KOPT-K1 (cell line): ENCODE data around the gene TPK1.
"Not testable (repeated sequence)": the region's sequence is repeated elsewhere in the genome, so short reads cannot be mapped to it uniquely, and the experiment has no call there.

Experiments used
- H3K27ac ChIP-seq: fragments of 200-600 bp; sonication (generic); 2 replicates; pipeline ENCODE4 v1.5.1; 2016; ENCODE audit warnings: antibody characterized with exemption, mild to moderate bottlenecking, low read depth, low read length; ENCODE audit not compliant: poor library complexity, severe bottlenecking
- H3K36me3 ChIP-seq: fragments of 200-600 bp; sonication (generic); 2 replicates; pipeline ENCODE4 v1.5.1; 2017; ENCODE audit warnings: antibody characterized with exemption, mild to moderate bottlenecking, low read length, moderate library complexity; ENCODE audit not compliant: insufficient read depth
- H3K9me3 ChIP-seq: fragments of 200-600 bp; sonication (generic); 2 replicates; pipeline ENCODE4 v1.5.1; 2017; ENCODE audit warnings: antibody characterized with exemption, low read length, mild to moderate bottlenecking; ENCODE audit not compliant: insufficient read depth, poor library complexity, severe bottlenecking

The TPK1 gene

GRCh38 chr7:144468990-144469732 lies 366.7 kb downstream of the TPK1 start:
- Histone ChIP-seq H3K9me3 (no peaks in the 10 kb centered on the region), H3K27ac (no peak overlapping the region), H3K36me3 (no peaks in the 10 kb centered on the region)

DNA sequence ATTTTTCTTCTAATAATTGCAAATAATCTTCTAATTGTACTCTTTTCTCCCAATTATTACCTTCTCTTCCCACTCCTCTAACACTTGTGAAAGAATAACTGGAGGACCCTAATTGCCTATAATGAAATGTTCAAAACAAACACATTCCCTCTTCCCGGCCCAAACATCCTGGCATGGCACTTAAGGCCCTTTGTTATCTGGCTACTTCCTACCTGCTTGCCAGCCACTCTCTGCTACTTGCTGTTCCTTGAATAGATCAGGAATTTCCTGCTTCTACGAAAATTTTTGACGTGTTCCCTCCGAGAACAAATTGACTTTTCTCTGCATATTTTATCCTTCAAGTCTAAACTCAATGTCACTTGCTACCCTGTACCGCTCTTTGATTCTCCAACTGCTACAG lies 376.2 kb downstream of the TPK1 start:
- no peaks in the 10 kb centered on the region for H3K36me3 ChIP-seq
- H3K9me3 ChIP-seq, result no peaks in the 10 kb centered on the region

GRCh38 chr7:144455040-144455404 lies 380.8 kb downstream of the TPK1 start:
- no peak overlapping the region for H3K27ac ChIP-seq
- no peaks in the 10 kb centered on the region for H3K9me3 ChIP-seq
- no peaks in the 10 kb centered on the region for H3K36me3 ChIP-seq

More for the DNA sequence above, 376.2 kb downstream of the TPK1 start:
- H3K27ac ChIP-seq, result no peak overlapping the region

DNA sequence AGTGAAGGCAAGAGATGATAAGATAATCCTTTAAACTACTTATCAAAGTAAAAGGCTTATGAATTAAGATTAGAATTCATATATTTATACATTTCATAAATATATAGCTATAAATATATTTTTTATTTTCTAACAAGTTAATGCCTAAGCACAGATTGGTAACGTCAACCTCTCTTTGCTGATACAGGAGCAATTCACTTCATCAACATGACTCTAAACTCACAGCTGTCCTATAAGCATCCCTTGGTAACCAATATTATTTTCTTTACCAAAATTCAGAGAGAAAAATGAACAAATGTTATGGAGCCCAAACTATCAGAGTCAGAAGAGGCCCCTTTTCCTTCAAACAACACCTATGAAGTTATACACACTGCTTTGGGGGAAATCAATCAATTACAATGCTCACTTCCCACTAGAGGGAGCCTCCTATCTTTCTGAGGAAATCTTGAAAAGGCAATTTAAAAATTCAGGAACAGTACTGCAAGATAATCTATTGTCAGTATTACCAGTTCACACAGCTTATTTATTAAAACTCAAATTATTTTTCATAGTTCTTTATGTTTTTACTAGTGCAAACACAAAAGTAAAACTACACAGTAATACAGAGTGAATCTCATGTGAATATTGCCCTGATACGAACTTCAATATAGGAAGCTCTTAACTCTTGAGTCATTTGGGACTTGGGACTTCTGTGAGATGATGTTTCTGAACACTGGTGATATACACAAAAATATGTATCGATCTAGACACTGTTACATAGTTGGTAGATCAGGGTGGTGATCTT lies 381.4 kb downstream of the TPK1 start:
- H3K27ac ChIP-seq, result no peak overlapping the region
- no peaks in the 10 kb centered on the region for H3K9me3 ChIP-seq
- no peaks in the 10 kb centered on the region for H3K36me3 ChIP-seq

GRCh38 chr7:144452064-144452463 lies 383.8 kb downstream of the TPK1 start:
- Histone ChIP-seq H3K36me3 (no peaks in the 10 kb centered on the region), H3K9me3 (no peaks in the 10 kb centered on the region), H3K27ac (no peak overlapping the region)

DNA sequence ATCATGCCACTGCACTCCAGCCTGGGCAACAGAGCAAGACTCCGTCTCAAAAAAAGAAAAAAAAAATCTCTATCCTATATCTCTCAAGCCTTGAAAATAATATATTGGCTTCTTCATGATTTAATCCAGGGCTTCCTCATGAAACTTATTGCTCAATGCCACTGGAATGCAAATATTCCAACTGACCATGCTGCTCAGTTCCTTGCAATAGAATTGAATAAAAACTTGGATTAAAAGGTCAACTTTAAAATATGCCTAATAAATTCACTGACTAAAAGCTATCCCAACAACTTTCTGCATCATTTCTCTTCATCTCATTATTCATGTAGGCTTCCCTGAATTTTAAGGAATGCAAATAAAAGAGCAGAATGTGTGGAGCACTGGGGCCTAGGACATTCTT lies 390.3 kb downstream of the TPK1 start:
- H3K36me3 ChIP-seq, result no peaks in the 10 kb centered on the region
- no peaks in the 10 kb centered on the region for H3K9me3 ChIP-seq

DNA sequence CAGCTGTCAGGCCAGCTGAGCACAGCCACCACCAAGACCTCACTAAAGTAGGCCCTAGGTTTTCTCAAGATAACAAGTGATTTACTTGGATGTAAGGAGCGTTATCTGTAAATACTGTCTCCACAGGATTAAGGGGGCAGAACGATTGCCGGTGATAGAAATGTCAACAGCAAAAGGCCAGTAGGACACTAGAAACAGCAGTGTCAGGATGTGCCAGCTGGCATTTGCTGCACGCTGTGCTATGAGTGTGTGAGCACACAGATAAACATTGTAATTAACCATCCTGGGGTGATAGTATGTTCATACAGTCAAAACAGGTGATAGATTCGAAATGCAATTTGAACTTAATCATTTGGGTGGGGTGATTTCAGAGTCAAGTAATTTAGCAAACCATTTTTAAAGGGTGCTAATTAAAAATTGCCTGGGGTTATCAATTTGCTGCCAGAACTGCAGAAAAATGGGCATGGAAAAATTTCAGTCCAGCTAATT lies 396.1 kb downstream of the TPK1 start:
- H3K9me3 ChIP-seq, result no peaks in the 10 kb centered on the region
- H3K36me3 ChIP-seq, result no peaks in the 10 kb centered on the region
- no peak overlapping the region for H3K27ac ChIP-seq

More for the DNA sequence above, 390.3 kb downstream of the TPK1 start:
- no peak overlapping the region for H3K27ac ChIP-seq

GRCh38 chr7:144438759-144439158 lies 397.1 kb downstream of the TPK1 start:
- no peak overlapping the region for H3K27ac ChIP-seq
- H3K9me3 ChIP-seq, result no peaks in the 10 kb centered on the region
- no peaks in the 10 kb centered on the region for H3K36me3 ChIP-seq

- Histone ChIP-seq H3K36me3 (no peaks in the 10 kb centered on the region), H3K9me3 (no peaks in the 10 kb centered on the region), H3K27ac (no peak overlapping the region)
These were observed 398.3 kb downstream of the TPK1 start for GRCh38 chr7:144437370-144438191.

- Histone ChIP-seq H3K9me3 (no peaks in the 10 kb centered on the region), H3K27ac (no peak overlapping the region)
These were observed 399.4 kb downstream of the TPK1 start for GRCh38 chr7:144436500-144436899.

GRCh38 chr7:144428431-144428830 lies 407.4 kb downstream of the TPK1 start:
- peaks cover 33% of the 10 kb centered on the region for H3K9me3 ChIP-seq
- no peak overlapping the region for H3K27ac ChIP-seq
- no peaks in the 10 kb centered on the region for H3K36me3 ChIP-seq

More at GRCh38 chr7:144436500-144436899, 399.4 kb downstream of the TPK1 start:
- H3K36me3 ChIP-seq, result no peaks in the 10 kb centered on the region

DNA sequence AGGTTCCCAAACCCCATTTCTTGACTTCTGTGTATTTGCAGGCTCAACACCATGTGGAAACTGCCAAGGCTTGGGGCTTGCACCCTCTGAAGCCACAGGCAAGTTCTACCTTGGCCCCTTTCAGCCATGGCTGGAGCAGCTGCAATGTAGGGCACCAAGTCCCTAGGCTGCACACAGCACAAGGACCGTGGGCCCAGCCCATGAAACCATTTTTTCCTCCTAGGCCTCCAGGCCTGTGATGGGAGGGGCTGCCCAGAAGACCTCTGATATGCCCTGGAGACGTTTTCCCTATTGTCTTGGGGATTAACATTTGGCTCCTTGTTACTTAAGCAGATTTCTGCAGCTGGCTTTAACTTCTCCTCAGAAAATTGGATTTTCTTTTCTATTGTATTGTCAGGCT lies 408.3 kb downstream of the TPK1 start:
- not testable (repeated sequence) for H3K36me3 ChIP-seq, H3K27ac ChIP-seq
- H3K9me3 ChIP-seq, result peaks cover 33% of the 10 kb centered on the region

DNA sequence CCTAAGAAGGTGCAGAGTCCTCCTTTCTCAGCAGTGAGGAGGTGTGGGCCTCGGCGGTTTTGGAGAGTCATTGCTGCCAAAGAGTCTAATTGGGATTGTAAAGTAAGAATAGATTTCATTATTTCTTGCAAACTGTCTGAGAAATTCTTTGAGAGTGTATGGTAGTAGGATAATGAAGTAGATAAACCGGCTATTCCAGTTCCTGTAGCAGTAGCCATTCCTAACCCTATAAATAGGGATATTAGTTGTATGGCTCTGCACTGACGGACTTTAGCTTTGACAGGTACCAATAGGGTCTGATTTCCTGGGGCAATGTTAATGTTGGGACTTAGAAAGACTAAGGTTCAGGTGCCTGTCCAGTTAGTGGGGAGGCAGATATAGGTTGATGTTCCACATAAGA lies 416.9 kb downstream of the TPK1 start:
- H3K36me3 ChIP-seq, H3K9me3 ChIP-seq, H3K27ac ChIP-seq: not testable (repeated sequence)

GRCh38 chr7:144416341-144416740 lies 419.5 kb downstream of the TPK1 start:
- Histone ChIP-seq H3K36me3 (no peaks in the 10 kb centered on the region), H3K27ac (no peak overlapping the region), H3K9me3 (no peaks in the 10 kb centered on the region)

DNA sequence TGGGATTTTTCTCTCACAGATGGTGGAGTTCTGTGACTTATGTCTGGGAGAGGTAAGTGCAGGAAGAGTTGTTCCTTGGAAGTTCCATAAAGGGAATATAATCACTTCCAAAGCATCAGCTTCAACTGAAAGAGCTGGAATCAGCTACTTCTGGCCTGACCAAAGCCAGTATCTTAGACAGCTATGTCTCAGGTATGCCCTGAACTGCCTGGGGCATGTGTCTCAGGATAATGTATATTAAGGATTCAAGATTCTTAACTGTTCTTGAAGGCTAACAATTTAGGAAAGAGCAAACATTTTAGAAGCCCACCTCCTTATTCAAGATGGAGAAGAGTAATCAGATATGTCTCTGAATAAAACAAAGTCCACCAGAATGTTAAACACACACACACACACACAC lies 420.0 kb downstream of the TPK1 start:
- Histone ChIP-seq H3K36me3 (no peaks in the 10 kb centered on the region), H3K9me3 (no peaks in the 10 kb centered on the region), H3K27ac (no peak overlapping the region)
